GM18507 (cell line): ENCODE data around the gene PCCA.
"Not testable (repeated sequence)": the region's sequence is repeated elsewhere in the genome, so short reads cannot be mapped to it uniquely, and the experiment has no call there.

Experiments
- DNase-seq: peaks from one replicate; pipeline ENCODE4 v3.0.0; 2011; ENCODE audit warnings: low read depth; ENCODE audit not compliant: insufficient read length; ENCODE audit errors: extremely low spot score
- FAIRE-seq: peaks from 2 replicates; lab custom pipeline; 2011; peaks lifted over from hg19 to GRCh38; lab: Jason Lieb, UNC

The PCCA gene, protein sequence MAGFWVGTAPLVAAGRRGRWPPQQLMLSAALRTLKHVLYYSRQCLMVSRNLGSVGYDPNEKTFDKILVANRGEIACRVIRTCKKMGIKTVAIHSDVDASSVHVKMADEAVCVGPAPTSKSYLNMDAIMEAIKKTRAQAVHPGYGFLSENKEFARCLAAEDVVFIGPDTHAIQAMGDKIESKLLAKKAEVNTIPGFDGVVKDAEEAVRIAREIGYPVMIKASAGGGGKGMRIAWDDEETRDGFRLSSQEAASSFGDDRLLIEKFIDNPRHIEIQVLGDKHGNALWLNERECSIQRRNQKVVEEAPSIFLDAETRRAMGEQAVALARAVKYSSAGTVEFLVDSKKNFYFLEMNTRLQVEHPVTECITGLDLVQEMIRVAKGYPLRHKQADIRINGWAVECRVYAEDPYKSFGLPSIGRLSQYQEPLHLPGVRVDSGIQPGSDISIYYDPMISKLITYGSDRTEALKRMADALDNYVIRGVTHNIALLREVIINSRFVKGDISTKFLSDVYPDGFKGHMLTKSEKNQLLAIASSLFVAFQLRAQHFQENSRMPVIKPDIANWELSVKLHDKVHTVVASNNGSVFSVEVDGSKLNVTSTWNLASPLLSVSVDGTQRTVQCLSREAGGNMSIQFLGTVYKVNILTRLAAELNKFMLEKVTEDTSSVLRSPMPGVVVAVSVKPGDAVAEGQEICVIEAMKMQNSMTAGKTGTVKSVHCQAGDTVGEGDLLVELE

DNA sequence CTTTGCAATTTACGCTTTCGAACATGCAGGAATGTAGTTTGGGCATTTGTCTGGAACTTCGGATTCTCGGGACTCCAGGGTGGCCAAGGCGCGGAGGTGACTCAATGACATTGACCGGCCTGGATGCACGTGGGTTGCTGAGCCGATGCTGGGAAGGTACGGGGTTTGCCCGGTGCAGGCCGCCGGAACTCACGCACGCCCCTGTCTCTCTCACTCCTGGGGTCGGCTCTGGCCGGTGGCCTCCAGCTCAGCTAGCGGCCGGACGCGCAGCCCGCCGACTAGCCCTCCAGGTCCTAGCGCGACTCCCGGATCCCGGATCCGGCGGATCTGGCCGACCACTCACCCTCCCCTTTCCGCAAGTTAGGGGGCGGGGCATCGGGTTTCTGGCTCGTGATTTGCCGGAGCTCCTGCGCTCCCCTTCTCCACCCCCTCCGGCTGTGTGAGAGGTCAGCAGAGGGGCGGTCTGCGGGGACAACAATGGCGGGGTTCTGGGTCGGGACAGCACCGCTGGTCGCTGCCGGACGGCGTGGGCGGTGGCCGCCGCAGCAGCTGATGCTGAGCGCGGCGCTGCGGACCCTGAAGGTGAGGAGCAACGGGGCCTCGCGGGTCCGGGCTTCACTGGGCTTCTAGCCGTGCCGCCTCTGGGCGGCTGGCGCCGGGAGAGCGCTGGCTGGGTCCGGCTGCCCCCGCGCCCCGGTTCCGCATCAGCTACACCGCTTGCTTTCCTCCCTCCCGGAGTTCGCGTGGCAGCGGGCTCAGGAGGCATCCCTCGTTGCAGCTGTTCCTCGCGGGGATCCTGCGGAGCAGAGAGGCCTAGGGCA is at the start of gene PCCA:
PCCA (plus strand) TSS at position 450 of the 821 bp plus-strand sequence; CDS start at position 478, 28 bp downstream.
- FAIRE-seq (peak; percentile 96), DNase-seq (peak; percentile 93)

DNA sequence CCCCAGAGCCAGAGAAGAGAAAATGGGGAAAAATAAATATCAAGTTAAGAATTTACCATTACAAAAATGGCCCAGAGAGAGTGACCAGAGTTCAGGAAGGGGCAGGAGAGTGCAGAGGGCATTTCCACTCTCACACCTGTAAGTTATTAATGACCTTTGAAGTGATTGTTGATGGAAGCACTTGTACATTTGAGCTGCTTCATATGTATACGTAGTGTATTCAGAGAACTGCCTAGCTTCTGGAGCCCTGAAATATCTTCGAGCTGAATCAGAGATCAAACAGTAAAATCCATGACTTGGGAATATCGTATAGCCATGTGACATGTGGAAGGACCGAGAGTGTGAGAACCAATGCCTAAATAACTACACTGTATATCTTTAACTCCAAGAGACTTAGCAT is 49.2 kb upstream of the PCCA start:
- no peak for DNase-seq
- FAIRE-seq: peak; percentile 38

DNA sequence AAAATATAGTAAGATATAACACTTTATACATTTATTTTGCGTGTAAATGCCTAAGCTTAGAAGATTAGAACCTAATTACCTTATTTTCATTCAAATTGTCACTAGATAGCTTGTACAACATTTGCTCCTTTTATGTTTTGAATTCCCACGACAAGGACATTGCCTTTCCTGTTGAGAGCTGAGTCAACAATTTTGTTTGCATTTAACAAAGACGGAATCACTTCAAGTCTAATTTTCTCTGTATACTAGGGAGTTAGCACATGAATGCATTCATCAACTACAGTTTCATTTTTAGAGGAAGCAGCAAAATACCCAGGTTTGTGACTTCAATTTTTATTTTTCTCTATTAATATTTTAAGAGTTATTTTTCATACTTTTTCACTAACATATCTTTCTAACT is 48.7 kb upstream of the PCCA start:
- DNase-seq (no peak), FAIRE-seq (no peak)

DNA sequence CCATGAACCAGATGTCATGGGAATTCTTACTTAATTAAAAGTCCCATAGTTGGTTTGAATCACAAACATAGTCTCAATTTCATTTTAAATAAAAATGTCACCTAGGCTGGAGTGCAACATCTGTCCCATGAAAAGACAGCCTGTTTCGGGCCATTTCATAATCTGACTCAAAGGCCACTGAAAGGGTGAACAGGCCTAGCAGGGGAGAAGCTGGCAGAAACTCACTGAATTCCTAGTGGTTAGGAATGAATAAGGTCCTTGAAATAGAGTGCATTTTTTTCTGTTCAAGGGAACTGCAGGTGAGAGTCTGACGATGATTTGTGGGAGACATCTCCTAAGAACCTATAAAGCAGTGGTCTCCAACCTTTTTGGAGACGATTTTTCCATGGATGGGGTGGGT is 44.0 kb upstream of the PCCA start:
- FAIRE-seq: no peak

DNA sequence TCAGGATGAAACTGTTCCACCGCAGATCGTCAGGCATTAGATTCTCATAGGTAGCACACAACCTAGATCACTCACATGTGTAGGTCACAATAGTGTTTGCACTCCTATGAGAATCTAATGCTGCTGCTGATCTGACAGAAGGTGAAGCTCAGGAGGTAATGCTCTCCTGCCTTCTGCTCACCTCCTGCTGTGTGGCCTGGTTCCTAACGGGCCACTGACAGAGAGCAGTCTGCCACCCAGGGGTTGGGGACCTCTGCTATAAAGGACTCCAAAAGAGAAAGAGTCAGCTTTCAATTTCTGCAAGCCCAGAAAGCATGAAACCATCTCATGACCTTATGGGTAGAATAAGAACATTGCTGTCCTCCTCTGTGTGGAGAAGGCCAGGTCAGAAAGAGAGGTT is 43.5 kb upstream of the PCCA start:
- FAIRE-seq (no peak), DNase-seq (no peak)

More for the DNA sequence above, 44.0 kb upstream of the PCCA start:
- DNase-seq: no peak

DNA sequence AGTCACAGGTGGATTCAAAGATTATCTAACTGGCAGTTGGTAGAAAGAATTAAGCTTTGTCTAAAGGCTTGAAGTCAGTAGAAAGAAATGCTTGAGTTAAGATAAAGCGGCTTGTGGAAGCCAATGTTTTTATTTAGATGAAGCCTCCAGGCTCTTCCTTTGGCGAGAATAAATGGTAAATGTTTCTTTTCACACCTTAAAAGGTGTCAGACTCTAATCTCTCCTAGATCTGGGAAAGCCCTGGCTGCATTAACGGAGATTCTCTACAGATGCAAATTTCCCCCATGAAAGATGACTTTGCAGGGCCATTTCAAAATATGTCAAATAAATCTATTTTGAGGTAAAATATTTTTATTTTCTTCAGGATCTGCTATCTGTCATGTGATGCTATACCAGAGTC is 37.8 kb upstream of the PCCA start:
- no peak for FAIRE-seq
- DNase-seq: no peak

DNA sequence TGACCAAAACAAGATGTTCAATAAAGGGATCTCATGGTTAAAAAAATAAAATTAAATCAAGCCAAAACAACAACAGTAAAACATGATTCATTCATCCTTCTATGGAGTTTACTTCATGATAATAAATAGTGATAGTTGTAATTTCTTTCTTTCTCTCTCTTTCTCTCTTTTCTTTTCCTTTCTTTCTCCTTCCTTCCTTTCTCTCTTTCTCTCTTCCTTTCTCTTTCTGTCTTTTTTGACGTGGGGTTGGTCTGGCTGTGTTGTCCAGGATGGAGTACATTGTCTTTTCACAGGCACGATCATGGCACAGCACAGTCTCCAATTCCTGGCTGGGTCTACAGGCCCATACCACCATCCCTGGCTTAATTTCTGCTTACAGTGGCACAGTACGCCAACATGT is 29.1 kb upstream of the PCCA start:
- no peak for DNase-seq
- no peak for FAIRE-seq

DNA sequence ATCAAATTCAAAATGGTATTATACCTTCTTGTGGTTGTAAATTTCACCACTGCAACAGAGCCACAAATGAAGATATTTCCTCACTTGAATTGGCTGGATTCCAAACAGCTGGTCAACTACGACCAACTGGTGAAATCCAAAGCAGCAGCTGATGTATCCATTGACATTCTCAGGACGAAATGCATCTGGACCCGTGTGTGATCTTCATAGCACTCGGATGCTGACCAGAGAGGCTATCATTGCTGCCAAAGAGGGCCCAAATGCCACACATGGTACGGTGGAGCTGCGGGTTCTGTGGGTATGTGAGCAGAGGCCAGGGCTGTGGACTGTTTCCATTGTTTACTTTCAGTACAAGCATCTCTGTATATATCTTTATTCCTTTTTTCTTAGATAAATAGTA is 25.6 kb upstream of the PCCA start:
- FAIRE-seq (no peak), DNase-seq (no peak)

DNA sequence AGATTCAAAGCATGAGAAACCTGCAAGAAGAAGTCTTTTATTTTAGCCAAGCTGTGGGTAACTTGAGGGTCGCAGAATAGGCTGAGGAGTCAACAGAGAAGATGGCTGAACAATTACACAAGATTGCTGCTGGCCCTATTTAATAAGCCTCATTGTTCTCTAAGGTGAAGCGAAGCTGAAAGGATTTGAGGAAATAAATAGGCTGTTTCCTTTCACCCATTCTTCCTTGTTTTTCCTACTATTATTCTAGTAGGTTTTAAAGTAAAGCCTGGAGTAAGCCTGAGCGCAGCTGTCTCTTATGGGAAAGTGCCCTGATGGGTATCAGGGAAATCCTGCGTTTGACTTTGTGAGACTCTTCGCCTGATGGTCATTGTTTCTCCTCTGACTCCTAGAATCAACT is 25.0 kb upstream of the PCCA start:
- FAIRE-seq (no peak), DNase-seq (no peak)

DNA sequence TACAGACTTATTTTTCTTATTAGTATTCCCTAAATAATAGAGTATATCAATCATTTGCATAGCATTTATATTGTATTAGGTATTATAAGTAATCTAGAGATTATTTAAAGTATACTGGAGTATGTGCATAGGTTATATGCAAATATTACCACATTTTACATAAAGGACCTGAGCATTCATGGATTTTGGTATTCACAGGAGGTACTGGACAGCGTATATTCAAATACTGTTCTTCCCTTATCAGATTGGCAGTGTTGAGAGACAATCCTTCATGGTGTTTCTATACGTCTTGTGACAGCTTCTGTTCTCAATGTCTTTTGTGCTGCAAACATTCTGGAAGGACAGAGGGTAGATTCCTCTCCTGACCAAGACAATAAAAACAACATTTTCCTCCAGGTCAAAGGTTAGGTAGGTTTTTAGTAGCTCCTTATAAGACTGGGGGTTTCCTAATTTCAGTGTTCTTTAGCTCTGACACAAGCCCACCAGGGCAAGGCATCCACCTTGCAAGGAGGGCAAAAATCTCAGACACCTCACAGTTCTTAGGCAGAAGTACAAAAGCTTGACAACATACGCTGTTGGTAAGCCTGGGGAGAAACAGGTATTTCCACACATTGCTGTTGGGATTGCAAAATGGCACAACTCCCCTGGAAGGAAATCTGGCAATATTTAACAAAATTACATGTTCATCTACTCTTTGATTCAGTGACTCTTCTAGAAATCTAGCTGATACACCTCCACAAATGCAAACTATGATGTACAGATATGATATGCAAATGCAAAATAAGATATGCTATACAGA is 20.6 kb upstream of the PCCA start:
- FAIRE-seq (no peak), DNase-seq (no peak)

DNA sequence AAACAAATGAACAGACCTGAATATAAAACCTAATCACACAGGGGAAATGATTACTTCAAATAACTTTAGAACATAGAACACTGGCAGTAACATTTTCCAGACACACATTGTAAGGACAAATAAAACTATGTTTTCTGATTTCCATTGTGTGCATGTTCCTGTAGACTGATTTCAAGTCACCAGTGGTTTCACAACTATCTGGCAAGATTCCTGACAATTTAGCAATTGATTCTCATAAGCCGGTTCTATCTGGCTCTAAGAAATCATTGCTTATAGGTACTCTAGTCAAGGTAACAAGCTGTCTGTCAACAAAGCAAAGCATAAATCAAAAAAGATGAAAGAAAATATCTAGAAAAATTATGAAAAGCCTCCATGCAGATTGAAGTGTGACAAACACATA is 19.6 kb upstream of the PCCA start:
- FAIRE-seq (no peak), DNase-seq (no peak)

DNA sequence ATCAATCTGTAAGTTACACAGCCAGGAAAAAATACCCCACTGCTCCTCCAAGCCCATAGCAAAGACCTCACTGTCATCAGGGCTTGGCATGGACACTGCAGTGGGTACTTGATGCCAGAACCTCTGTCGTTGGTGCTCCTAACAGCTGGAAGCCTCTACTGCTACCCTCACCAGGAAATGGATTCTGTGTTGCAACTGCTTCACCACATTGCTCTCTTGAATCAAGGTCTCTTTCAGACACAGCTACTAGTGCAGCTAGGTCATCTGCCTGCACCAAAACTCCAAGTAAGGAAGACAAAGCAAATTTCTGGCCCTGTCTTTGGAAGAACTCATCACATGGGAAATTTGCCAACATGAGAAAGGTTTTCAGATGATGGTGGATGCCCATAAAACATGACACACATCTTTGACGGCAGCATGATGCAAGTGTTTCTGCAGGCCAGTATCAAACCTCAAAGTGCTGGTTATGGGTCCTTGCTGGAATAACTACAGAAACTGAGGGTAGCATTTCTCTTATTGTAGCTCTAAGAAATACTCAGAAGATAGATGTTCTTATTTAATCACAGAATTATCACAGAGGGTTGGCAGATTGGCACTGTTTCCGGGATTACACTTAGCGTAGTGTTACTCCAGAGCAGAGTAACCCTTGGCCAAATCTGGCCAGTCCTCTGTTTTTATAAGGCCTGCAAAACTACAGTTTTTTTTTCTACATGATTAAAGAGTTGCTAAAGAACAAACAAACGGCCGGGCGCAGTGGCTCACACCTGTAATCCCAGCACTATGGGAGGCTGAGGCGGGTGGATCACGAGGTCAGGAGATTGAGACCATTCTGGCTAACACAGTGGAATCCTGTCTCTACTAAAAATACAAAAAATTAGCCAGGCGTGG is 12.9 kb upstream of the PCCA start:
- FAIRE-seq: no peak
- no peak for DNase-seq

DNA sequence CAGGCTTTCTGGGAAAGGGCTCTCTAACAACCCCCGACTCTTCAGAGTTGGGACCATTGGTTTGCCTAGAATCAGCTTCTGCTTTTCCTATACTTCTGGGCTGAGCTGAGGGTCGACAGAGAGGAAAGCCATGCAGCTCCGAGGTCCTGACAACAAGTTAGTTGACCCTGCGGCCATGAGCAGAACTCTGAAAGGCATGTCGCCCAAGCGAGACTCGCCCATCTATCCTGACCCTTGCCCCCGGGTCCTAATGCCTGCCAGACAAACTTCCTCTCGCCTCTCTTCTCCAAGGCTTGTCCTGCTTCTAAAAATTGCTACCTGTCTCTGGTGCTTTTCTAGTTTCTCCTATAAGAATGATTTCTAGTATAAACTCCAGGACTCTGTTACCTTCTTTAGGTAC is 9.9 kb upstream of the PCCA start:
- not testable (repeated sequence) for FAIRE-seq, DNase-seq

DNA sequence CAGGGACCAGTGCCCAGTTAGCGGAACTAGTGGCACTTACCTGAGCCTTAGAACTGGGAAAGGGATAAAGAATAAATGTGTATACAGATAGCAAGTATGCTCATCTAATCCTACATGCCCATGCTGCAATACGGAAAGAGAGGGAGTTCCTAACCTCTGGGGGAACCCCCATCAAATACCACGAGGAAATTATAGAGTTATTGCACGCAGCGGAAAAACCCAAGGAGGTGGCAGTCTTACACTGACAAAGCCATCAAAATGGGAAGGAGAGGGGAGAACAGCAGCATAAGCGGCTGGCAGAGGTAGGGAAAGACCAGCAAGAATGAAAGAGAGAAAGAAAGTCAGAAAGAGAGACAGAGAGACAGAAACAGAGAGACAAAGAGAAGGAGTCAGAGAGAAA is 5.5 kb upstream of the PCCA start:
- DNase-seq, FAIRE-seq: not testable (repeated sequence)

DNA sequence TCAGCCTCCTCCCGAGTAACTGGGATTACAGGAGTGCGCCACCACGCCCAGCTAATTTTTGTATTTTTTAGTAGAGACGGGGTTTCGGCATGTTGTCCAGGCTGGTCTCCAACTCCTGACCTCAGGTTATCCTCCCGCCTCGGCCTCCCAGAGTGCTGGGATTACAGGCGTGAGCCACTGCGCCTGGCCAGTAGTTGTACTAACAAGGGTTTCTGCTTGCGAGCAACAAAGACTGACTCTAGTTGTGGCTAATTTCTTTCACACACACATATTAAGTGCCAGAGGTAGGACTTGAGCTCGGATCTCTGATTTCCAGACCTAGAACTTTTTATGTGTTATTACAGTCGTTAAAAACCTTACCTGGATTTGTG is 635 bp upstream of the PCCA start:
- FAIRE-seq (no peak), DNase-seq (no peak)

DNA sequence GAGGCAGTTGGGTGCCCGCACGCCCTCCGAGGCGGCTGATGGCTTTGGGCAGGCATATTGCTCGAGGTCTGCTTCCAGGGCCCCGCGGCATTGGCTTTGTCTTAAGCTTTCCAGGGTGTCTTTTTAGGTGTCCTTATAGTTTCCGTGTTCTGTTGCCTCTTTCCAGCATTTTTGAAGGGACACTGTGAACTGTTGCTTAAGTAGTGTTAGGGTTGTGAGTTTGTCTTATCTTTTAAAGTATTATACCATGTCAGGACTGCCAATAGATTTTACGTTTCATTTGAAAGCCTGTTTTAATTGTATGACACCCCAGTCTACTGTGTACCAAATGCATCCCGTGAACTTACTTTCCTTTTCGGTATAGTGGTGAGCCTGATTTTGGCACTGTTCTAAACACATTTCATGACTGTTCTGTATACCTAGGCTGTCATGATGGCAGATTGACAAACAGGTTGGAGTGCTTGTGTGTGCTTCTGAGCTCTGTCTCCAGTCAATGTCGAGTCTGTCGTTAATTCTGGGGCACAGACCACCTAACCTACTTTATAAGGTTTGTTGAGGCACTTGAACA is 656 bp downstream of the PCCA start:
- peak; percentile 66 for FAIRE-seq
- no peak for DNase-seq

DNA sequence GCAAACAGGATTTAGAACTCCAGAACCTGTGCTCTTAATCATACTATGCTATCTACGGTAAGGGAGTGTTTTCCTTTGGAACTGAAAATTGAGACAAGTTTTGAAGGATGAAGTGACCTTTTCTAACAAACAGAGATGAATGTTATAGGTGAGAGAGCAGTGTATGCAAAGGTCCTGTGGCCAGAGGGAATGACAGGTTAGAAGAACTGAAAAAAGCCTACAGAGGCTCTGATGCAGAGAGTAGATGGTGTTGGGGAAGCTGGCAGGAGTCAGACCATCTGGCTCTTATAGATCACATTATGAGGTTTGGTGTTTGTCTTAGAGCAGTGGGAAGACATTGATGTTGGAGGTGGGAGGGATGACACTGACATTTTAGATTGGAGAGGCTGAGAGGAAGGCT is 2.0 kb downstream of the PCCA start:
- FAIRE-seq (no peak), DNase-seq (no peak)

DNA sequence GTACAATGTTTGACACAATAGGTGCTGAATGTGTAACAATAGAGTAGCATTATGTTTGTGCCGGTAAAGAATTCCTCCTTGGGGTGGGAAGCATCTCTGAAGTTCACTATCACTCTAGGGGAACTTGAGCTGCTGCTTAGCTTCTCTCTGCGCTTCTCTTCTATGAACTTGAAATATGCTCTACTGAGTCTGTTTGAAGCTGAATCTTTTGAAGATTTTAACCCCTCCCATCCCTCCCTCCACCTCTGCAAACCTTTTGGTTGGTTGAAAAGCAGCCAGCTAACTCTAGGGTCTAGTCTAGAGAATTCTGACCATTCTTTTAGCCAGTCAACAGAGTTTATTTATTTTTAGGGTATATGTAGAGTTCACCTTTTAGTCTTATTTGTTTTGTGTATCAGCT is 2.5 kb downstream of the PCCA start:
- no peak for FAIRE-seq

More for the DNA sequence above, 2.5 kb downstream of the PCCA start:
- DNase-seq: no peak
